HepG2 (cell line): ENCODE measurements around the gene CEL. TPM values are rescaled to one million over a fixed set of nuclear protein-coding genes. Genes with fewer than 3 reads are reported as not detected.

Source experiments
- ARID2 ChIP-seq: sonication (generic); formaldehyde crosslinking; IDR thresholded peaks from 2 replicates; pipeline ENCODE4 v1.8.1; 2022; ENCODE audit warnings: mild to moderate bottlenecking, missing genetic modification reagents, borderline replicate concordance
- PAWR ChIP-seq: sonication (generic); formaldehyde crosslinking; IDR thresholded peaks from 2 replicates; pipeline ENCODE4 v1.4.0; 2020; ENCODE audit warnings: missing genetic modification reagents, mild to moderate bottlenecking, borderline replicate concordance
- TAF15 ChIP-seq: fragments of 200-400 bp; formaldehyde crosslinking; IDR thresholded peaks from one replicate; pipeline ENCODE4 v1.6.1; 2018; ENCODE audit warnings: mild to moderate bottlenecking, low read depth, low read length; ENCODE audit not compliant: poor library complexity, severe bottlenecking
- YEATS2 ChIP-seq: sonication (generic); formaldehyde crosslinking; IDR thresholded peaks from 2 replicates; pipeline ENCODE4 v1.4.0; 2020; ENCODE audit warnings: missing genetic modification reagents, borderline replicate concordance
- ZNF142 ChIP-seq: sonication (generic); formaldehyde crosslinking; IDR thresholded peaks from 2 replicates; pipeline ENCODE4 v1.4.0; 2020; ENCODE audit warnings: missing genetic modification reagents
- ZNF232 ChIP-seq: sonication (generic); formaldehyde crosslinking; IDR thresholded peaks from 2 replicates; pipeline ENCODE4 v1.4.0; 2020; ENCODE audit warnings: missing genetic modification reagents, borderline replicate concordance
- ZNF513 ChIP-seq: sonication (generic); formaldehyde crosslinking; conservative IDR thresholded peaks from 2 replicates; pipeline ENCODE4 v1.5.0; 2020; ENCODE audit warnings: missing genetic modification reagents
- ZNF790 ChIP-seq: sonication (generic); formaldehyde crosslinking; IDR thresholded peaks from 2 replicates; pipeline ENCODE4 v1.8.0; 2022; ENCODE audit warnings: missing genetic modification reagents, mild to moderate bottlenecking, borderline replicate concordance
- ZSCAN25 ChIP-seq: sonication (generic); formaldehyde crosslinking; IDR thresholded peaks from 2 replicates; pipeline ENCODE4 v1.8.0; 2022; ENCODE audit warnings: mild to moderate bottlenecking, missing genetic modification reagents
- polyA plus RNA-seq, 8 experiments: library from polyadenylated mRNA; depleted of rRNA in 3 of 8; stranded (reverse) in 7 of 8; unstranded in 1 of 8; fragments of >200 nt; fragmentation: Illumina TruSeq in 4 of 8; extraction: Trizol in 4 of 8; gene quantifications; 2 replicates each; pipeline versions ENCODE4 v1.2.1 to v1.2.3, GENCODE V29; 2011 to 2016; ENCODE audit warnings: low read depth in 4 of 8, missing spikeins in 1 of 8, mixed read lengths in 1 of 8; ENCODE audit not compliant: insufficient read depth in 1 of 8
- total RNA-seq, 5 experiments: library from RNA; depleted of rRNA; stranded (reverse); fragments of >200 nt; fragmentation: Illumina TruSeq; extraction: Trizol; gene quantifications; 2 replicates each; pipeline ENCODE4 v1.2.3, GENCODE V29; 2016; ENCODE audit warnings: low read depth in 1 of 5

Gene CEL
- total and polyA plus RNA-seq, 2 of the 13 experiments (the other 11 are each of a cell fraction or from before 2014, with no cell fraction given) = 0.63 to 1.5 TPM

- TF ChIP-seq ZNF142 (CRISPR knock-in tag) = no peak
- no peak for TF ChIP-seq YEATS2 (CRISPR knock-in tag)
- TF ChIP-seq ARID2 (CRISPR knock-in tag) = no peak
- no peak for TF ChIP-seq ZNF513 (CRISPR knock-in tag)
- TF ChIP-seq ZSCAN25 = no peak
- no peak for TF ChIP-seq TAF15
- no peak for TF ChIP-seq ZNF790 (CRISPR knock-in tag)
- no peak for TF ChIP-seq PAWR (CRISPR knock-in tag)
- TF ChIP-seq ZNF232 = no peak
These were observed 16.6 kb upstream of the CEL start (continued) for GRCh38 chr9:133045132-133045531.
